Adrenal gland (tissue), 12 donors: ENCODE measurements around the gene NPAS3. TPM values are rescaled to one million over a fixed set of nuclear protein-coding genes. Genes with fewer than 3 reads are reported as not detected.

Experiments
- DNase-seq, 7 donors: peaks; one replicate each; pipeline ENCODE4 v3.0.0-alpha.2; 2019 to 2020
- H3K27ac ChIP-seq, 5 donors: fragments of 200-600 bp; sonication (generic) in 4 of 5; 1 replicate in 3 of 5; 2 replicates in 2 of 5; pipeline versions ENCODE4 v1.5.1 to v1.8.0; 2016 to 2020; ENCODE audit warnings: mild to moderate bottlenecking in 1 of 5
- H3K27me3 ChIP-seq: fragments of 200-600 bp; 2 replicates; pipeline ENCODE4 v1.8.0; 2021
- H3K36me3 ChIP-seq, 2 donors: fragments of 200-600 bp; replicated peaks in 1 of 2; 1 replicate in 1 of 2; 2 replicates in 1 of 2; pipeline versions ENCODE4 v1.5.1 to v1.8.0; 2018 to 2022
- H3K4me1 ChIP-seq, 2 donors: fragments of 200-600 bp; replicated peaks in 1 of 2; 1 replicate in 1 of 2; 2 replicates in 1 of 2; pipeline versions ENCODE4 v1.5.1 to v1.8.0; 2018 to 2021
- H3K4me3 ChIP-seq, 4 donors: fragments of 200-600 bp; sonication (generic) in 3 of 4; one replicate each; pipeline ENCODE4 v1.5.1; 2016 to 2018
- H3K9me3 ChIP-seq, 3 donors: fragments of 200-600 bp; sonication (generic) in 1 of 3; replicated peaks in 1 of 3; 1 replicate in 2 of 3; 2 replicates in 1 of 3; pipeline versions ENCODE4 v1.5.1 to v1.8.0; 2016 to 2021
- POLR2A ChIP-seq, 2 donors: fragments of 450-650 bp; IDR thresholded peaks; one replicate each; pipeline ENCODE4 v1.6.1; 2017; ENCODE audit warnings: antibody characterized with exemption in 2 of 2, mild to moderate bottlenecking in 2 of 2, moderate library complexity in 1 of 2
- WGBS, 4 donors: extraction: QIAGEN DNeasy Blood & Tissue Kit in 2 of 4; methylation state at CpG; one replicate each; pipeline versions ENCODE4 v1.1.5 to v1.1.7; 2013 to 2017; 5-methylcytosine and 5-hydroxymethylcytosine counted together
- intact Hi-C, 2 donors: fragments of 100-400 bp; cut with DNase I; formaldehyde crosslinking; loops; one replicate each; pipeline versions ENCODE4 v1.14.1 to v1.15.0; 2022 to 2023
- polyA plus RNA-seq, 3 donors: library from polyadenylated mRNA; stranded (reverse); fragments of 200-250 nt in 2 of 3; fragments of 350-450 nt in 1 of 3; fragmentation: Illumina TruSeq in 1 of 3; extraction: RNeasy Lipid Tissue Mini Kit (QIAGEN cat#74804) in 1 of 3; gene quantifications; one replicate each; pipeline ENCODE4 v1.2.3, GENCODE V29; 2013 to 2014
- total RNA-seq, 9 donors: library from RNA; depleted of rRNA in 4 of 9; stranded (reverse); fragments of >200 nt in 4 of 9; fragments of 120-200 nt in 1 of 9; fragmentation: NEBNext Ultra II Directional in 1 of 9; extraction: Animal tissue kit (Norgen Biotek cat#: 25700) in 1 of 9; gene quantifications; one replicate each; pipeline versions ENCODE4 v1.1.0 to v1.2.4, GENCODE V29; 2013 to 2023
- TF ChIP-seq, protein P1 (sequence below), 6 experiments: fragments of 450-650 bp in 4 of 6; fragments of 200-600 bp in 2 of 6; sonication (generic) in 1 of 6; IDR thresholded peaks; 1 replicate in 5 of 6; 2 replicates in 1 of 6; pipeline versions ENCODE4 v1.5.1 to v1.8.0; 2016 to 2021; ENCODE audit warnings: antibody characterized with exemption in 6 of 6, mild to moderate bottlenecking in 2 of 6, moderate library complexity in 1 of 6
- donor health status: healthy with polysubstance abuse.
- donor health status: Bipolar disorder and iron deficiency.
- donor health status: DM: yes; HTN: yes; CAD: no.
- donor health status: DM: no; HTN: no; CAD: no.
- donor health status: DM: no; HTN: no; CAD: no.
- donor health status: DM: yes; HTN: yes; CAD: no.

NPAS3 gene
- total and polyA plus RNA-seq, 12 donors, result 0.36 to 7.5 (median 1.5) TPM

DNA sequence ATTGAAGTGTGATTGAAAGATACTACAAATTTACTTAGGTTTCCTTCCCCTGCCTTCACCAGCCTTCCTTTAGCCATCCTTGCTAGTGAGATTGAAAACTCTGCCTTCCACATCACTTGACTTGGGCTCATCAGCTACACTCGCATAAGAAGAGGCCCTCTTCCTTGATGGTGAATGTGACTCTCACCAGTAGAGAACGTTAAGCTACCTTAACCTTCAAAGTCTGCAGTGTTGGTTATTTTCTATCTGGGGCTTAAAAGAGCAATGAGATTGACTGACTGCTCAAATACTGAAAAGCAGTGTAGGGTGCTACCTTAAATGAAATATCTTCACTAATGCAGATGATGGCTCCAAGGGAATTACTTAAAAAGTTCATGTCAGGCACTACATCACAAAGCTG lies 740.3 kb downstream of the NPAS3 start:
- TF ChIP-seq POLR2A (IDR thresholded peaks at IDR 0.05), result no peak
- TF ChIP-seq, protein P1, sequence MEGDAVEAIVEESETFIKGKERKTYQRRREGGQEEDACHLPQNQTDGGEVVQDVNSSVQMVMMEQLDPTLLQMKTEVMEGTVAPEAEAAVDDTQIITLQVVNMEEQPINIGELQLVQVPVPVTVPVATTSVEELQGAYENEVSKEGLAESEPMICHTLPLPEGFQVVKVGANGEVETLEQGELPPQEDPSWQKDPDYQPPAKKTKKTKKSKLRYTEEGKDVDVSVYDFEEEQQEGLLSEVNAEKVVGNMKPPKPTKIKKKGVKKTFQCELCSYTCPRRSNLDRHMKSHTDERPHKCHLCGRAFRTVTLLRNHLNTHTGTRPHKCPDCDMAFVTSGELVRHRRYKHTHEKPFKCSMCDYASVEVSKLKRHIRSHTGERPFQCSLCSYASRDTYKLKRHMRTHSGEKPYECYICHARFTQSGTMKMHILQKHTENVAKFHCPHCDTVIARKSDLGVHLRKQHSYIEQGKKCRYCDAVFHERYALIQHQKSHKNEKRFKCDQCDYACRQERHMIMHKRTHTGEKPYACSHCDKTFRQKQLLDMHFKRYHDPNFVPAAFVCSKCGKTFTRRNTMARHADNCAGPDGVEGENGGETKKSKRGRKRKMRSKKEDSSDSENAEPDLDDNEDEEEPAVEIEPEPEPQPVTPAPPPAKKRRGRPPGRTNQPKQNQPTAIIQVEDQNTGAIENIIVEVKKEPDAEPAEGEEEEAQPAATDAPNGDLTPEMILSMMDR (IDR thresholded peaks at IDR 0.05), result no peak
- peaks cover 0 to 7% of the 10 kb centered on the region in 2 donors for H3K4me1 ChIP-seq
- 82 to 97% (median 85%) methylated on average over 2 of the region's 2 CpGs for WGBS, 4 donors
- no peaks in the 10 kb centered on the region for H3K9me3 ChIP-seq
- intact Hi-C loops, result no loop called here
- H3K36me3 ChIP-seq, result no peaks in the 10 kb centered on the region
- H3K4me3 ChIP-seq, result no peak overlapping the region
- H3K27me3 ChIP-seq, result no peaks in the 10 kb centered on the region
- no peak for DNase-seq
- H3K27ac ChIP-seq, result no peak overlapping the region

DNA sequence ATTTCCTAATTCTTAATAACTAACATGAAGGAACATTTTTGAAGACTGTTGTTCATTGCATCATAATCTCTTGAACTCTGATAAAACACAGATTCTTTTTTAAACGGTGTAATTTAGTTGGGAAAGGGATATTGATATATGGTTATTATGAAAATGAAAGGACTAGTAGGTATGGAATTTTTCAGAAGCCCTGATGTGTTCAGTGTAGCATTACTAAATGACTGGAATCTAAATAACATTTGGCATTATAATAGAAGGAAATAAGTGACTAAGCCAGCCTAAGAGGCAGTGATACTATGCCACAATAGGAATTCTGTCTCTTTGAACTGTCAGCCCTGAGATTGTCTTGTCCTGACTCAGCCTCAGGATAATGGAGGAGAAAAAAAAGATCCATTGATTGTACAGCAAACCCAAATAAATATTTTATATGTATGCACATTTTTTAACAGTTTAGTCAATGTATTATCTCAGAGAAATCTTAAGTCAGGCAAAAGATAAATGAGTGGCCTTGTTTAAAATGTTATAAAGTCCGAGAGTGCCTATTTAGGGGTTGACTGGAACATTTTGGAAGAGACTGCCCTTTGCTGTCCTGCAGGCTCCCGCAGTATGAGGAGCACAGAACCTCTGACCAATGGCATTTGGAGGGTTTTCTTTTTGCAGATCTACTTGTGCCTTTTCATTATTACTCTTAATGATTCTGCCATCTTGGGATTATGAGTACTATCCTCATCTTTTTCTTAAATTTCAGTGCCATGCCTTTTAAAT lies 741.0 kb downstream of the NPAS3 start:
- Histone ChIP-seq H3K27me3 (no peaks in the 10 kb centered on the region), H3K4me1 (peaks cover 0 to 7% of the 10 kb centered on the region in 2 donors), H3K9me3 (no peaks in the 10 kb centered on the region), H3K36me3 (no peaks in the 10 kb centered on the region), H3K27ac (no peak overlapping the region), H3K4me3 (no peak overlapping the region)
- WGBS, 4 donors, result 39 to 55% (median 42%) methylated on average over 3 of the region's 3 CpGs
- TF ChIP-seq, protein P1 (IDR thresholded peaks at IDR 0.05), result no peak
- no peak for TF ChIP-seq POLR2A (IDR thresholded peaks at IDR 0.05)
- intact Hi-C loops, result no loop called here
- no peak for DNase-seq

DNA sequence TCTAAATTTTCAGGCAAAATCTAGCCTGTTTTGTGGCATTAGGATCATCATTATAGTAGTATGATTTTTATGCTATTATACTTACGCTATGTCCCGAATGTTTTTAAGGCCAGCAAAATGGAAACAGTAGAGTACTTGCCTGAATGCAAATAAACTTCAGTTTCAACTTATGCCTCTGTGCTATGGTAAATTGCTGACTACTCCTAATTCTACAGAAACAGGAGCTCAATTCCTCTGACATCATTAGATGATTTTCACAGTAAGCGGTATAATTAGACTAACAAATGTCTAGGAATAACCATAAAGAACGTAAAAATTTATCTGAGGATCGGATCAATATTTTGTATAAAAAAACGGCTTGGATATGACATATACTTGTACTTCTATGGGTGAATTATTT lies 742.2 kb downstream of the NPAS3 start:
- no peaks in the 10 kb centered on the region for H3K36me3 ChIP-seq
- no peaks in the 10 kb centered on the region for H3K9me3 ChIP-seq
- no peak for TF ChIP-seq POLR2A (IDR thresholded peaks at IDR 0.05)
- TF ChIP-seq, protein P1 (IDR thresholded peaks at IDR 0.05), result no peak
- intact Hi-C loops, result no loop called here
- no peaks in the 10 kb centered on the region for H3K27me3 ChIP-seq
- 93 to 96% (median 95%) methylated on average over 6 of the region's 6 CpGs for whole genome bisulfite sequencing, 4 donors
- H3K4me1 ChIP-seq, result peaks cover 0 to 7% of the 10 kb centered on the region in 2 donors
- DNase-seq, result no peak
- no peak overlapping the region for H3K4me3 ChIP-seq
- H3K27ac ChIP-seq, result no peak overlapping the region

DNA sequence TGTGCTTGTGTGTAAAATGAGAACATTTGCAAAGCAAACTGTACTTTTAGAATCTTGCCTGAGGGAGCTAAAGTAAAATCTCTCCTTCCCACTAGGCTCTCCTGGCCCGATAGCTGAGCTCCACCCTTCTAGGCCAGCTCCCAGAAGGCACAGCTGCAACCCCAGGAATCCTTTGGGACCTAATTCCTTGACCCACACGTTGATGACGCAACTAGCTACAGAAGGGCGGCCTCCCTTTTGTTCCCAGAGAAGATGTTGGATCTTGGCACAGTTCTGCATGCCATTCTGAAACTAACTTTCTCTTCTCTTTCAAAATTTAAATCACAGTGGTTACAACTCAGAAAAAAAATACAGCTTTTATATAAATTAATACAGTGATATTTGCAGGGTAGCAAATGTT lies 744.1 kb downstream of the NPAS3 start:
- Histone ChIP-seq H3K4me1 (peaks cover 0 to 7% of the 10 kb centered on the region in 2 donors), H3K27ac (peak overlapping the region in 1 of 5 donors; percentile 45), H3K9me3 (no peaks in the 10 kb centered on the region), H3K27me3 (no peaks in the 10 kb centered on the region), H3K36me3 (no peaks in the 10 kb centered on the region), H3K4me3 (no peak overlapping the region)
- peak; percentile 36 to 83 (median 67) for DNase-seq
- intact Hi-C loops, result no loop called here
- TF ChIP-seq, protein P1 (IDR thresholded peaks at IDR 0.05), result no peak
- no peak for TF ChIP-seq POLR2A (IDR thresholded peaks at IDR 0.05)
- WGBS, 4 donors, result 40 to 46% (median 44%) methylated on average over 4 of the region's 4 CpGs
